ENCODE data around the gene PLLP.

Gene PLLP

DNA sequence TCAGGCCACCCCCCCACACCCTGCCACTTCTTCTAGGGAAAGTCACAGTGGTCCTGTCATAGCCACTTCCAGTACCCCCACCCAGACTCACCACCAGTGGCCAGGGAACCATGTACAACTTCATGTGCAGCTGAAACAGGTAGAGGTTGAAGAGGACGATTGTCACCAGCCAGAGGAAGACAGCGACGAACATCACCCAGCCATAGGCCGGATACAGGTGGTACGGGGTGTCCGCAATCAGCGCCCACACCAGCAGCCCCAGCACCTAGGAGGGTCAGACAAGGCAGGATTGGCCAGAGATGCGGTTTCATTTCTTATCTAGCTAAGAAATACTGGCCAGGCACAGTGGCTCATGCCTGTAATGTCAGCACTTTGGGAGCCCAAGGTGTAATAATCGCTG, 22.7 kb downstream of the PLLP start:
- H3K9me3 Mint-ChIP-seq = no peaks in the 10 kb centered on the region
- H3K4me3 Mint-ChIP-seq = no peak overlapping the region
- H3K27me3 Mint-ChIP-seq = no peaks in the 10 kb centered on the region
- no peak overlapping the region for H3K27ac Mint-ChIP-seq
- DNase-seq = no peak
- no peaks in the 10 kb centered on the region for H3K36me3 Mint-ChIP-seq
- CTCF ChIA-PET = no interaction called here
- H3K4me1 Mint-ChIP-seq = peaks cover 31% of the 10 kb centered on the region

DNA sequence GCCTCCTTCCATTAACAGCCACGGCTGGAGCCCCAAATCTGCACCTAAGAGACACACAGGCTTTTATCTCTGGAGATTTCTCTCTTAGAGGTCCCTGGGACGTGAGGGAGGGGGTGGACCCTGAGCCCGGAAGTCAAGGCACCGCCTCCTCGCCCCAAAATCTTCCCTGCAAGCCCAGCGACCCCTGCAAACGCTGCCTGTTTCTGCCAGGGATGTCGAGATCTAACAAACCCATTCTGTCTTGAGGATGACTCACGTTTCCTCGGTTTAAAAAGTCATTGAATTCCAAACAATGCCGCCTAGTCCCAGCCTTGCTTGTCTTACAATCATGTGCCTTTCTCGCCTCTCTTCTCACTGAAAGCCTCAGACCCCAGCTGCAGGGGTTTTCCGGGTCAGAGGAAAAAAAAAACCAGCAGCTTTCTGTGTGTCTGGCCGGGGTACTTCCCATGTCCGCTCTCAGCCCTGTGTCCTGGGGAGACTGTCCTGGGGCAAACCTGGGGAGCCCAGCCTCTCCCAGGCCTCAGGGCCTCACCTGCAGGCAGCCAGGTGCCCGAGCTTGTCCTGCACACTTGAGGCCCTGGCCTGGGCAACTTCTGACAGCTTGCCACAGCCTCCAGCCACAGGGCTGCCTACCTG, 24.1 kb downstream of the PLLP start:
- Mint-ChIP-seq H3K36me3 (no peaks in the 10 kb centered on the region), H3K4me3 (no peak overlapping the region), H3K27ac (peak overlapping the region; percentile 13), H3K9me3 (no peaks in the 10 kb centered on the region), H3K4me1 (peaks cover 18% of the 10 kb centered on the region), H3K27me3 (no peaks in the 10 kb centered on the region)
- DNase-seq = peak; percentile 44
- CTCF ChIA-PET = no interaction called here

DNA sequence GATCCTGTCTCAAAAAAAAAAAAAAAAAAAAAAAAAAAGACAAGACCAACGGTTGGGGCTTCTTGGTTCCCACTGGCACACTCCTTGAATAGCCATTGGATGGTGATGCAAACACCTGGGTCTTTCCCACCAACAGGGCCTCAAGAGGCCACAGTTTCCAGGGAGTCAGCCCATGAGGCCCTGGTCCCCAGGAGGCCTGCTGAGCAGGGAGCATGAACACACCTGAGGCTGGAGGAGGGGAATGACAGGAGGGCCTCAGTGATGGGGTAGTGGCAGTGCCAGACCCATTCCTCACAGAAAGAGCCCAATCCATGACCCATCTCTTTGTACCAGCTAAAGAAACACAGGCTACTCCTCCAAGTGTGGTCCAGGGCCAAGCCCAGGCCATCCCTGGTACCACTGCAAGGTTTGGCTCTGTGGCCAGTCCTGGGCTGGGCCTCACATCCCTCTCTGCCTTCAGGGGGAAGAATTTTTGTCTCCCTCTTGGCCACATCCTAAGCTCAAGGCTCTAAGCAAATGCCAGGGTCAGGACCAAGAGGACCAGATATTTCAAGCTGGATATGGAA, 25.5 kb downstream of the PLLP start:
- Mint-ChIP-seq H3K27me3 (no peaks in the 10 kb centered on the region), H3K27ac (no peak overlapping the region), H3K4me3 (no peak overlapping the region), H3K36me3 (no peaks in the 10 kb centered on the region), H3K4me1 (peaks cover 14% of the 10 kb centered on the region), H3K9me3 (no peaks in the 10 kb centered on the region)
- CTCF ChIA-PET = no interaction called here
- no peak for DNase-seq

DNA sequence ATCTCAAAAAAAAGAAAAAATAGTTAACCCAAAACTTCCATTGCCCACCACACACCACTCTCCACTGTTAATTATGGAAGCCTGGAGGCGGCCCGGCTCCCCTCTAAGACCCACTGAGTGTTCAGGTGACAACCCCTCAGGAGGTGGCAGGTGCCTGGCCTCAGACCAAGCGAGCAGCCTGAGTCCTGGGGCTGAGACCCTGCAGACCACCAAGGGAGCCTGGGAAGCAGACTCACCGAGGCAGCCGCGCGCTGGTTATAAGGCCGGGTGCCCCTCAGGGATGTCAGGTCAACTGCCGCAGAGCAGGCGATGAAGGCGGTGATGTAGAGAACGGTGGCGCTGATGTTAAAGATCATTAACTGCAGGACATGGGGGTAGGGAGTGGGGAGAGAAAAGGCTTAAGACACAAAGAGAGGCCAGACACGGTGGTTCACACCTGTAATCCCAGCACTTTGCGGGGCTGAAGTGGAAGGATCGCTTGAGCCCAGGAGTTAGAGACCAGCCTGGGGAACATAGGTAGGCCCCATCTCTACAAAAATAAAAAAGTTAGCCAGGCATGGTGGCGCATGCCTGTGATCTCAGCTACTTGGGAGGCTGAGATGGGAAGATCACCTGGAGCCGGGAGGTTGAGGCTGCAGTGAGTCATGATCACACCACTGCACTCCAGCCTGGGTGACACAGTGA, 26.1 kb downstream of the PLLP start:
- Mint-ChIP-seq H3K4me3 (no peak overlapping the region), H3K4me1 (peaks cover 14% of the 10 kb centered on the region), H3K36me3 (no peaks in the 10 kb centered on the region), H3K27me3 (no peaks in the 10 kb centered on the region), H3K27ac (no peak overlapping the region), H3K9me3 (no peaks in the 10 kb centered on the region)
- CTCF ChIA-PET = no interaction called here
- DNase-seq = no peak

DNA sequence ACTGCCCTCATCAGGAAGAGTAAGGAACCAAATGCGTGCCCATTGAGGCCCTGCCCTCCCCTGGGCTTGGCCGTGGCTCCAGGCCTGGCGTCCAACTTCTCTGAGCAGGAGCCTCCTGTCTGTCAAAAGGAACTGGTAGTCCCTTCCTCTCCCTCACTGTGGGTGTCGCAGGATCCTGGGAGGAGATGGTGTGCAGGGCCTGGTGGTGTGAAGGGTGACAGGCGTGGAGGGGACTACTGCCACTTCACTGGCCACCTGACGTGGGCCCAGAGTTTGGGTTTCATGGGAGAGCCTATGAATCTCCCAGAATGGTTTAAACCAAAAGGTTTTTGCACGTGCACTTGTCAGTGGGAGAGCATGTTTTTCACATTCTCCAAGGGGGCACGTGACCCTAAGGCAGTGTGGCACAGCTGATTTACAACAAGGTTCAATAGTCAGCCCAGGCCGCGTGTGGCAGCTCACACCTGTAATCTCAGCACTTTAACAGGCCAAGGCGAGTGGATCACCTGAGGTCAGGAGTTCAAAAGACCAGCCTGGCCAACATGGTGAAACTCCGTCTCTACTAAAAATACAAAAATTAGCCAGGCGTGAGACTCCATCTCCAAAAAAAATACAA, 26.9 kb downstream of the PLLP start:
- Mint-ChIP-seq H3K27me3 (no peaks in the 10 kb centered on the region), H3K4me1 (peaks cover 14% of the 10 kb centered on the region)
- CTCF ChIA-PET = no interaction called here

DNA sequence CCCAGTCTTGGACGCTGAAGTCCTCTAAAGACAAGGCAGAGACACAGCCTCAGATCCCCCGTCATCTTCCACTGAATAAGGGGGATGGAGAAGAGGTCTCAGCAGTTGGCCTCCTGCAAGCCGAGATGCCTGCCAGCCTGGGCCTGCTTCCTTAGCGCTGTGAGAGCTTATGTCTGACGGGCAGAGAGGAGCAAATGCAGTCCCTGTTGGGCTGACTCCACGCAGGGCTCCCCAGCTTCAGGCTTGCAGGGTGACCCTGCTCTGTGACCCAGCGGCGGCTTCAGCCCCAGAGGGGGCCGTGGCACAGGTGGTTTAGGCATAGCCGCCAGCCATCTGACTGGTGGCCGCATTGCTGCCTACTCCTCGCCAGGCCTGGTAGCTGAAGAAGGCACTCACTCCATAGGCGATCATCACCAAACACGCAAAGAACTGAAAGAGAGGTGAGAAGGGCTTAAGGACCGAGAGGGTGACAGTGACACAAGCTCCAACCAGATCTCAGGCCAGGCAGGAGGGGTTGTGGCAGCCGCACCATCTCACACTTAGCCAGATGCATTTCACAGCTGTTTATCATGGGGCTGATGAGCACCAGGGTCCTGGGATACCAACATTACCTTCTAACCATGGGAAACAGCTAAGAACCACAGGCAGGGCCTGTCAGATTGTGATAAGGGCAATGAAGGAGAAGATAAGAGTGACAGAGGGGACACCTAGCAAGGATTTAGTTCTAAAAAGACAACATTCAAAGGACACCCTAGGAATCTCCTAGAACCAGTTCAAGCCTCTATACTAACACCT, 27.7 kb downstream of the PLLP start:
- no peak overlapping the region for H3K4me3 Mint-ChIP-seq
- peaks cover 13% of the 10 kb centered on the region for H3K36me3 Mint-ChIP-seq
- H3K9me3 Mint-ChIP-seq = peaks cover 6% of the 10 kb centered on the region
- no peak overlapping the region for H3K27ac Mint-ChIP-seq
- no peak for DNase-seq
- peaks cover 14% of the 10 kb centered on the region for H3K4me1 Mint-ChIP-seq
- CTCF ChIA-PET = no interaction called here
- H3K27me3 Mint-ChIP-seq = no peaks in the 10 kb centered on the region

More for the DNA sequence above, 26.9 kb downstream of the PLLP start:
- no peak overlapping the region for H3K4me3 Mint-ChIP-seq
- H3K27ac Mint-ChIP-seq = no peak overlapping the region
- peaks cover 6% of the 10 kb centered on the region for H3K36me3 Mint-ChIP-seq
- peaks cover under 1% of the 10 kb centered on the region for H3K9me3 Mint-ChIP-seq
- no peak for DNase-seq

DNA sequence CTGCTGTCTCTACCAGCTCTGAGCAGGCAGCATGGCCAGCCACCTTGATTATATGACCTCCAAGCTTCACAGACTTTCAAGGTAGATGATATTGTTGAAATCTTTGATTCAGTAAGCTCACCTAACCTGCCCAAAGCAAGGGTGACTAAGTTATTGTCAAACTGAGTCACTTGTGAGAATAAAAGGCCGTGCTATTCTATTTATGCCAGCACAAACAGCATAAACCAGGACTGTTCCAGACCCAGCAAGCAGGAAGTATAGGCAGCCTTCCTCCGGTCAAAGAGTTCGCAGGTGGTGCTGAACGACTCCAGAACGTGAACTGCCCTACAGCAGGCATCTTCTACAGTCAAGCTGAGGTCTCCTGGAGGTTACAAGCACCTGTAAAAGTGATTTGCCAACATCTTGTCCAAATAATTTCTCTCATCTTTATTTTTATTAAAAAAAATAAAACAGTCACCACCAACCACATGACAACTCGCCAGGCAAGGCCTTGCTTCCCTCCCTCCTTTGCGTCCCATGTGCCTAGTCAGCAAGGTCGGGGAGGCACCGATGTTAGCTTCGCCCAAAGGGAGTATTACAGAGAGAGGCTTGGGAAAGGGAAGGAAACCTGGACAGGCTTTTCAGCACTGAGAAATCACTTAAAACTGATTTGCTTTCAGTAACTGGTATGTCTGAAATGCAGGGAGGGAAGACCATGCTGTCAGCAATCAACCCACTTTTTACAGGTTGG, 28.6 kb downstream of the PLLP start:
- H3K27me3 Mint-ChIP-seq = no peaks in the 10 kb centered on the region
- H3K4me1 Mint-ChIP-seq = peaks cover 13% of the 10 kb centered on the region
- no peak overlapping the region for H3K27ac Mint-ChIP-seq
- peaks cover 6% of the 10 kb centered on the region for H3K9me3 Mint-ChIP-seq
- CTCF ChIA-PET = no interaction called here
- no peak overlapping the region for H3K4me3 Mint-ChIP-seq
- peaks cover 17% of the 10 kb centered on the region for H3K36me3 Mint-ChIP-seq
- DNase-seq = no peak

DNA sequence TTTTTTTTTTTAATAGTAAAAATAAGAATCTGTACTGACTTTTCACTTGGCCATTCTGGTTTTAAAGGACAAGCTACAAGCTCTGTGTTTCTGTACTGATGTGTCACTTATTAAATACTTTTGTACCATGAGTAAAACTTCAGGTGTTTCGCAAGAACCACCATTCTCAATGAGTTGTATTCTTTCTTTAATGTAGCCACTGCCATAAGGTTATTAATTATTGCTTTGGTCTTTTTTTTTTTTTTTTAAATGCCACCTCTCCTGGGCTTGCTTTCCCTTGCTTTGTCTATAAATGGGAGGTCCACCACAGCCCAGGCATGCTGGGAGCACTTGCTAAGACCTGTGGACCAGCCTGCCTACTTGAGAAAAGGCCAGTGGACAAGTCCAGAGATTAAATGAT, 31.0 kb downstream of the PLLP start:
- Mint-ChIP-seq H3K4me1 (no peaks in the 10 kb centered on the region), H3K9me3 (peaks cover 6% of the 10 kb centered on the region), H3K36me3 (peaks cover 32% of the 10 kb centered on the region), H3K27me3 (no peaks in the 10 kb centered on the region), H3K4me3 (no peak overlapping the region), H3K27ac (no peak overlapping the region)
- CTCF ChIA-PET = interaction anchor here (0.6 to 0.7 kb wide), 2 partner anchors 74 to 291 kb away, joined by 3 read pairs; no protein-coding TSS in a partner anchor
- no peak for DNase-seq

DNA sequence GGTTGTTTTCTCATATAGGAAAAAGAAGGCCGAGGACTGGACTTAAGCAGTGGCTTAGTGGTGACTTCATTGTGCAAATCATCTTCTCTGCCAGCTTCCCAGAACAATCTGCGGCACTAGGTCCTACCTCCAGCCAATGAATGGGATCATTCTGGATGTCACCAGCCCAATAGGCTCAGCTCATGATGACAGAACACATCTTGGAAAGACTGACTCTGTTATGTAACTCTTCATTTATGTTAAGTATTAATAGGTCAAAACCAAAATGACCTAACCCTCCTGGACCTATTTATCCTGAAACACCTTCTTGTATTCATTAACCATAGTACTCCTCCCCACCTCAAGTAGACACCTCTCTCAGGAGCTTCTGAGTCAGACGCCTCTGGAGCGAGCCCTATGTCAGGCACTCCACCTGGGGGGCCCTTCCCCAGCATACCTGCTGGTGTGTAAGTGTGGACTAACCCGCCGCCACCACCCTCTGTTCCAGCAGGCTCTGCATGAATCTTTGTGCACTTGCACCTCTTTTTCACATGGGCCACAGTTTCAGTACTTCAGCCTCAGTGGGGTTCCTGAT, 32.2 kb downstream of the PLLP start:
- Mint-ChIP-seq H3K9me3 (peaks cover 6% of the 10 kb centered on the region), H3K4me3 (no peak overlapping the region), H3K4me1 (no peaks in the 10 kb centered on the region), H3K36me3 (peaks cover 38% of the 10 kb centered on the region), H3K27ac (no peak overlapping the region), H3K27me3 (no peaks in the 10 kb centered on the region)
- CTCF ChIA-PET = no interaction called here
- no peak for DNase-seq

DNA sequence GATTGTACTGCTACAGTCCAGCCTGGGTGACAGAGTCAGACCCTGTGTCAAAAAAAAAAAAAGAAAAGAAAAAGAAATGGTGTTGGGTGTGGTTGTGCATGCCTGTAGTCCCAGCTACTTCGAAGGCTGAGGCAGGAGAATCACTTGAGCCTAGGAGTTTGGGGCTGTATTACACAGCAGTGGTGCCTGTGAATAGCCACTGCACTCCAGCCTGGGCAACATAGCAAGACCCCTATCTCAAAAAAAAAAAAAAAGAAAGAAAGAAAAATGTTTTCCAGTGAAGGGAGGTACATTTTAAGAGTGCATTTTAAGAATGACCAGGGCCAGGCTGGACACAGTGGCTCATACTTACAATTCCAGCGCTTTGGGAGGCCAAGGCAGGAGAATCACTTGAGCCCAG, 33.1 kb downstream of the PLLP start:
- Mint-ChIP-seq H3K9me3 (peaks cover 6% of the 10 kb centered on the region), H3K4me1 (peaks cover 3% of the 10 kb centered on the region), H3K4me3 (no peak overlapping the region), H3K36me3 (peaks cover 38% of the 10 kb centered on the region), H3K27me3 (no peaks in the 10 kb centered on the region), H3K27ac (no peak overlapping the region)
- CTCF ChIA-PET = no interaction called here
- no peak for DNase-seq

DNA sequence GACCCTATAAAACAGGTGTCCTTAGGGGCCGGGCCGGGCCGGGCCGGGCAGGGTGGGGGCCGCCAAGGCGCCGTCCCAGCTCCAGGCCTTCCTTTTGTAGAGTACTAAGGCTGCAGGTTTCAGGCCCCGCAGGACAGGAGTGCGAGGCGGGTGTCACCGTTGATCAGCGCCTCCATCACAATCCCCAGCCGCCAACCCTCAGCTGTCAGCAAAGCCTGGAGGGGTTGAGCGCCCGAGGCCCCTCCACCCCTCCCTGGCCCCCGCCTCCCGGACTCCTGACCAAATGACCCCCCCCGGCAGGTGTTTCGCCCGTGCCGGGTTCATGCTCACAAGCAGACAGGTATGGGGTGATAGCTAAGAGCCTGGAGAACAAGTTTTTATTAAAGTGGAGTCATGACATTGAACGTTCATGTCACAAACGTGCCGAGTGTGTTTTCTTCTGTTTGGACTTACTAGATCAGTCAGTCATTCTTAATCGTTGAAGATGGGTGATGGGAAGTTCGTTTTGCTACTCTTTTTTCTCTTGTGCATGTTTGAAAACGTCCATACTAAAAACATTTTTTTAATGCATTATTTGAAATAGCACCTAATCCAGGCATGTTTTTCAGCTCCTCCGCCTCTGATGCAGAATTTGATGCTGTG, 38.9 kb downstream of the PLLP start:
- peak; percentile 50 for DNase-seq
- Mint-ChIP-seq H3K36me3 (peaks cover 24% of the 10 kb centered on the region), H3K9me3 (no peaks in the 10 kb centered on the region), H3K4me3 (peak overlapping the region; percentile 75), H3K4me1 (peaks cover 25% of the 10 kb centered on the region), H3K27ac (peak overlapping the region; percentile 20), H3K27me3 (no peaks in the 10 kb centered on the region)
- CTCF ChIA-PET = interaction anchor here (1.4 to 1.6 kb wide), 2 partner anchors 171 to 173 kb away, joined by 3 read pairs; no protein-coding TSS in a partner anchor

DNA sequence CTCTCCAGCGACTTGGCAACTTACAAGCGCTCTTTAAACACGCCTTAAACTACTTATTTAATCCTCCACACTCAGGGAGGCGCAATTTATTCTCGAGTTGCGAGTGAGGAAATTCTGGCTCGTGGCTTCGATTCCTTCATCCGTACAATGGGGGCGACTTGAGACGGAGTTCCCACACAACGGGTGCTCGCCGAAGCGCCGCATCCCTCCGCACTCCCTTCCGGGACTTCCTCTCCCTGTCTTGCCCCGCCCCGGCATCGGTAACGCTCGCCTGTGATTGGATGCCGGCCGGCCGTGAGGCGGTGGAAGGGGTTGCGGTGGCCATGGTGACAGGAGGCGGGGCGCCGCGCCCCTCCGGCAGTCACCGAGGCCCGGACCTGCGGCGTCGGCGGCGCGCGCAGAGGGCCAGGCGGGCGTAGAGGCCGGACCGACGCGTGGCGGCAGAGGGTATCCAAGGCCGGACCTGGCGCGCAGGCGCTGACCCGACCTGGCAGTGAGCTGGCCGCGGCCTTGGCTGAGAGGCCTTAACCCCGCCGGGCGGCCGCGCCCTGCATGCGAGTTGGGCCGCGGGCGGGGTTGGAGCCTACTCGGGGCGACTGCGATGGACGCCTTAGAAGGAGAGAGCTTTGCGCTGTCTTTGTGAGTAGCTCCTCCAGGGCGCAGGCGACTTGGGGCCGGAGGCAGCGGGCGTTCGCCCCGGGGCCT, 39.6 kb downstream of the PLLP start, which contains the start of gene ARL2BP:
Gene ARL2BP (plus strand): TSS at position 493 of the 705 bp plus-strand sequence. CDS start 109 bp downstream, at position 602.
- no peaks in the 10 kb centered on the region for H3K27me3 Mint-ChIP-seq
- DNase-seq = peak; percentile 99
- H3K36me3 Mint-ChIP-seq = peaks cover 21% of the 10 kb centered on the region
- peaks cover 25% of the 10 kb centered on the region for H3K4me1 Mint-ChIP-seq
- CTCF ChIA-PET = interaction anchor here (1.0 to 1.6 kb wide), 3 partner anchors 9 to 174 kb away, joined by 3 to 4 read pairs (median 3); no protein-coding TSS in a partner anchor
- no peaks in the 10 kb centered on the region for H3K9me3 Mint-ChIP-seq
- peak within 1 kb of the TSS; percentile 73 for H3K27ac Mint-ChIP-seq
- peak within 1 kb of the TSS; percentile 75 for H3K4me3 Mint-ChIP-seq
